Thyroid gland (tissue), 4 donors: ENCODE results near the gene NRSN1. TPM values are rescaled to one million over a fixed set of nuclear protein-coding genes. Genes with fewer than 3 reads are reported as not detected.

Experiments used
- DNase-seq, 2 donors: peaks; one replicate each; pipeline ENCODE4 v3.0.0-alpha.2; 2019
- H3K27ac ChIP-seq, 3 donors: fragments of 200-600 bp; sonication (generic); 1 replicate in 2 of 3; 2 replicates in 1 of 3; pipeline ENCODE4 v1.5.1; 2016 to 2019; ENCODE audit warnings: mild to moderate bottlenecking in 1 of 3, moderate library complexity in 1 of 3
- H3K27me3 ChIP-seq: fragments of 200-600 bp; sonication (generic); one replicate; pipeline ENCODE4 v1.5.1; 2019
- H3K36me3 ChIP-seq, 2 donors: fragments of 200-600 bp; sonication (generic); one replicate each; pipeline ENCODE4 v1.5.1; 2016 to 2019
- H3K4me1 ChIP-seq, 2 donors: fragments of 200-600 bp; sonication (generic); one replicate each; pipeline ENCODE4 v1.5.1; 2017 to 2019
- H3K4me3 ChIP-seq, 3 donors: fragments of 200-600 bp; sonication (generic); replicated peaks in 1 of 3; 1 replicate in 2 of 3; 2 replicates in 1 of 3; pipeline ENCODE4 v1.5.1; 2016; ENCODE audit warnings: mild to moderate bottlenecking in 1 of 3
- H3K9me3 ChIP-seq: fragments of 200-600 bp; sonication (generic); one replicate; pipeline ENCODE4 v1.5.1; 2017
- POLR2A ChIP-seq, 2 donors: fragments of 450-650 bp; IDR thresholded peaks; one replicate each; pipeline ENCODE4 v1.6.1; 2017; ENCODE audit warnings: antibody characterized with exemption in 2 of 2, mild to moderate bottlenecking in 2 of 2, moderate library complexity in 1 of 2
- WGBS, 2 donors: methylation state at CpG; one replicate each; pipeline ENCODE4 v1.1.5; 2017; 5-methylcytosine and 5-hydroxymethylcytosine counted together
- intact Hi-C: fragments of 100-400 bp; cut with DNase I; formaldehyde crosslinking; loops from one replicate; pipeline ENCODE4 v1.15.1; 2023
- total RNA-seq, 4 donors: library from RNA; depleted of rRNA; stranded (reverse); fragments of >200 nt; gene quantifications; one replicate each; pipeline ENCODE4 v1.2.3, GENCODE V29; 2016
- TF ChIP-seq, protein P1 (sequence below), 6 experiments: fragments of 200-600 bp in 3 of 6; fragments of 450-650 bp in 3 of 6; sonication (generic) in 3 of 6; IDR thresholded peaks; one replicate each; pipeline ENCODE4 v1.5.1; 2016 to 2019; ENCODE audit warnings: antibody characterized with exemption in 6 of 6, mild to moderate bottlenecking in 2 of 6, inconsistent platforms in 1 of 6, moderate library complexity in 1 of 6

The NRSN1 gene
- total RNA-seq, 4 donors from 2014 or later, result not detected

- DNase-seq, result no peak
- no peaks in the 10 kb centered on the region for H3K27me3 ChIP-seq
- no peak overlapping the region for H3K27ac ChIP-seq
- no peak overlapping the region for H3K4me3 ChIP-seq
- H3K4me1 ChIP-seq, result no peaks in the 10 kb centered on the region
- no peak for TF ChIP-seq POLR2A (IDR thresholded peaks at IDR 0.05)
- TF ChIP-seq, protein P1, sequence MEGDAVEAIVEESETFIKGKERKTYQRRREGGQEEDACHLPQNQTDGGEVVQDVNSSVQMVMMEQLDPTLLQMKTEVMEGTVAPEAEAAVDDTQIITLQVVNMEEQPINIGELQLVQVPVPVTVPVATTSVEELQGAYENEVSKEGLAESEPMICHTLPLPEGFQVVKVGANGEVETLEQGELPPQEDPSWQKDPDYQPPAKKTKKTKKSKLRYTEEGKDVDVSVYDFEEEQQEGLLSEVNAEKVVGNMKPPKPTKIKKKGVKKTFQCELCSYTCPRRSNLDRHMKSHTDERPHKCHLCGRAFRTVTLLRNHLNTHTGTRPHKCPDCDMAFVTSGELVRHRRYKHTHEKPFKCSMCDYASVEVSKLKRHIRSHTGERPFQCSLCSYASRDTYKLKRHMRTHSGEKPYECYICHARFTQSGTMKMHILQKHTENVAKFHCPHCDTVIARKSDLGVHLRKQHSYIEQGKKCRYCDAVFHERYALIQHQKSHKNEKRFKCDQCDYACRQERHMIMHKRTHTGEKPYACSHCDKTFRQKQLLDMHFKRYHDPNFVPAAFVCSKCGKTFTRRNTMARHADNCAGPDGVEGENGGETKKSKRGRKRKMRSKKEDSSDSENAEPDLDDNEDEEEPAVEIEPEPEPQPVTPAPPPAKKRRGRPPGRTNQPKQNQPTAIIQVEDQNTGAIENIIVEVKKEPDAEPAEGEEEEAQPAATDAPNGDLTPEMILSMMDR (IDR thresholded peaks at IDR 0.05), result no peak
- intact Hi-C loops, result no loop called here
- no peaks in the 10 kb centered on the region for H3K36me3 ChIP-seq
- H3K9me3 ChIP-seq, result no peaks in the 10 kb centered on the region
Observed at GRCh38 chr6:24113891-24114290, 12.1 kb upstream of the NRSN1 start.

DNA sequence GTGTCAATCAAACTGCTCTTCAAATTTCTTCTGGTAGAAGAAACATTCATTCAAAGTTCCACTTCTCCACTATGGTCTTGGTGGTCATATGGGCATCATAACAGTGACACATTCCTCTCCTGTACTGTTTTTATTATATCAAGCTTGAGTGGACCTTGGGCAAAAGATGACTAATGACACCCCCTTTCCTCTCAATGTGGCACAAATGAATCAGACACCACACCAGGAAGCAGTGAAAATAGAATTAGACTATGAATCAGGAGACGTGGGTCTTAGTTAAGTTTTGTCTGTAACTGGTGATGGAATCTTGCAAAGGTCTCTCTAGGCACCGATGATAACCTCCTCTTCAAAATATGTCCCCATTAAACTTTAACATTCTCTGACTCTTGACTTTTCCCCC, 9.0 kb upstream of the NRSN1 start:
- H3K4me1 ChIP-seq, result no peaks in the 10 kb centered on the region
- H3K4me3 ChIP-seq, result no peak overlapping the region
- H3K27ac ChIP-seq, result no peak overlapping the region
- WGBS, 2 donors, result 79% methylated on average over 2 of the region's 2 CpGs
- intact Hi-C loops, result no loop called here
- H3K27me3 ChIP-seq, result no peaks in the 10 kb centered on the region
- TF ChIP-seq POLR2A (IDR thresholded peaks at IDR 0.05), result no peak
- TF ChIP-seq, protein P1 (IDR thresholded peaks at IDR 0.05), result no peak
- no peaks in the 10 kb centered on the region for H3K9me3 ChIP-seq
- DNase-seq, result no peak
- H3K36me3 ChIP-seq, result no peaks in the 10 kb centered on the region

DNA sequence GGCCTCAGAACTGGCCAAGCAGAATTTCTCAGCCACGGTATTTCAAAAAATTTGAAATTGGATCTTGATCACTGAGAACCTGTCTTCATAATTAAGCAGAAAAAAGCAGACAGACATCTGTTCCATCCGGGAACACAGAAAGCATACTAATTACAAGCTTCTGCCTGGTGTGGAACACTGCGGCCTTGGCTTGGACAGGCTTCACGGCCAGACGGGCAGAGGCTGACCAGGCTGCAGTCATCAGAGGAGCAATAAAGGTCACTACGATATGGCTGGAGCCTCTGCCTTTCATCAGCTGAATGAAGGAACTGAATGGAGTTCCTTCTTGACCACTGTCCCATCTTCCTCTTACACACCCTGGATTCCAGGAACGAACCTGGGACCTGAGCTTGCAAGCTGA, 3.9 kb upstream of the NRSN1 start:
- H3K4me3 ChIP-seq, result no peak overlapping the region
- H3K4me1 ChIP-seq, result peaks cover 0 to 8% of the 10 kb centered on the region in 2 donors
- intact Hi-C loops, result no loop called here
- H3K36me3 ChIP-seq, result no peaks in the 10 kb centered on the region
- no peak for TF ChIP-seq POLR2A (IDR thresholded peaks at IDR 0.05)
- TF ChIP-seq, protein P1 (IDR thresholded peaks at IDR 0.05), result no peak
- H3K27me3 ChIP-seq, result no peaks in the 10 kb centered on the region
- no peak for DNase-seq
- 71 to 73% methylated on average over 7 of the region's 7 CpGs for WGBS, 2 donors
- H3K27ac ChIP-seq, result no peak overlapping the region
- no peaks in the 10 kb centered on the region for H3K9me3 ChIP-seq

- peak; percentile 45 to 63 for DNase-seq
- WGBS, 2 donors, result 1 to 2% methylated on average over 6 of the region's 6 CpGs
- intact Hi-C loops, result no loop called here
- Histone ChIP-seq H3K27ac (no peak overlapping the region), H3K4me3 (no peak overlapping the region), H3K4me1 (peaks cover 0 to 8% of the 10 kb centered on the region in 2 donors), H3K27me3 (no peaks in the 10 kb centered on the region), H3K9me3 (no peaks in the 10 kb centered on the region), H3K36me3 (no peaks in the 10 kb centered on the region)
- TF ChIP-seq, protein P1 (IDR thresholded peaks at IDR 0.05), result no peak
- TF ChIP-seq POLR2A (IDR thresholded peaks at IDR 0.05), result no peak
Observed at GRCh38 chr6:24126586-24127192, 674 bp downstream of the NRSN1 start.

- H3K36me3 ChIP-seq, result no peaks in the 10 kb centered on the region
- no peak overlapping the region for H3K4me3 ChIP-seq
- peaks cover 0 to 8% of the 10 kb centered on the region in 2 donors for H3K4me1 ChIP-seq
- no peaks in the 10 kb centered on the region for H3K27me3 ChIP-seq
- no peak for DNase-seq
- intact Hi-C loops, result no loop called here
- H3K27ac ChIP-seq, result no peak overlapping the region
- TF ChIP-seq, protein P1 (IDR thresholded peaks at IDR 0.05), result no peak
- H3K9me3 ChIP-seq, result no peaks in the 10 kb centered on the region
- 75 to 91% methylated on average over 2 of the region's 2 CpGs for WGBS, 2 donors
Observed at GRCh38 chr6:24127316-24127715, 1.3 kb downstream of the NRSN1 start.
